Mucosa of descending colon (tissue), 3 donors: ENCODE results near the gene PHF21A. TPM values are rescaled to one million over a fixed set of nuclear protein-coding genes. Genes with fewer than 3 reads are reported as not detected.

ENCODE experiments used
- ATAC-seq: fragments of 200-7000 bp; cut with Tn5 transposase; one replicate; pipeline ENCODE4 v1.9.1; 2020; ENCODE audit warnings: mild to moderate bottlenecking, moderate library complexity
- DNase-seq, 3 donors: peaks; one replicate each; pipeline ENCODE4 v3.0.0-alpha.2; 2020
- H3K36me3 ChIP-seq: fragments of 200-600 bp; one replicate; pipeline ENCODE4 v1.8.0; 2021; ENCODE audit warnings: low read depth, mild to moderate bottlenecking
- H3K4me1 ChIP-seq: fragments of 200-600 bp; one replicate; pipeline ENCODE4 v1.8.0; 2021; ENCODE audit warnings: low read depth, mild to moderate bottlenecking
- H3K4me3 ChIP-seq: fragments of 200-600 bp; one replicate; pipeline ENCODE4 v1.8.0; 2021; ENCODE audit warnings: mild to moderate bottlenecking
- H3K9me3 ChIP-seq: fragments of 200-600 bp; one replicate; pipeline ENCODE4 v1.8.0; 2021; ENCODE audit warnings: mild to moderate bottlenecking
- intact Hi-C, 2 donors: fragments of 100-400 bp; cut with DNase I in 1 of 2; cut with micrococcal nuclease in 1 of 2; formaldehyde crosslinking; loops; one replicate each; pipeline versions ENCODE4 v1.11.0 to v1.11.1; 2022; cut with DNase I, micrococcal nuclease
- total RNA-seq, 3 donors: library from RNA; stranded (reverse); fragmentation: NEBNext Ultra II Directional in 2 of 3; extraction: Animal tissue kit (Norgen Biotek cat#: 25700) in 2 of 3; gene quantifications; one replicate each; pipeline versions ENCODE4 v1.2.1 to v1.2.4, GENCODE V29; 2021 to 2023
- TF ChIP-seq, protein P1 (sequence below): fragments of 200-600 bp; IDR thresholded peaks from one replicate; pipeline ENCODE4 v1.8.0; 2022; ENCODE audit warnings: antibody characterized with exemption, mild to moderate bottlenecking
- donor health status: DM: no; HTN: no; CAD: no; lungs with moderate emphysema.
- donor health status: DM: no; HTN: no; CAD: no.
- donor health status: DM: no; HTN: yes; CAD: no.

Gene PHF21A
- total RNA-seq, 3 donors from 2014 or later, result 20.3 to 78.1 (median 23.3) TPM

DNA sequence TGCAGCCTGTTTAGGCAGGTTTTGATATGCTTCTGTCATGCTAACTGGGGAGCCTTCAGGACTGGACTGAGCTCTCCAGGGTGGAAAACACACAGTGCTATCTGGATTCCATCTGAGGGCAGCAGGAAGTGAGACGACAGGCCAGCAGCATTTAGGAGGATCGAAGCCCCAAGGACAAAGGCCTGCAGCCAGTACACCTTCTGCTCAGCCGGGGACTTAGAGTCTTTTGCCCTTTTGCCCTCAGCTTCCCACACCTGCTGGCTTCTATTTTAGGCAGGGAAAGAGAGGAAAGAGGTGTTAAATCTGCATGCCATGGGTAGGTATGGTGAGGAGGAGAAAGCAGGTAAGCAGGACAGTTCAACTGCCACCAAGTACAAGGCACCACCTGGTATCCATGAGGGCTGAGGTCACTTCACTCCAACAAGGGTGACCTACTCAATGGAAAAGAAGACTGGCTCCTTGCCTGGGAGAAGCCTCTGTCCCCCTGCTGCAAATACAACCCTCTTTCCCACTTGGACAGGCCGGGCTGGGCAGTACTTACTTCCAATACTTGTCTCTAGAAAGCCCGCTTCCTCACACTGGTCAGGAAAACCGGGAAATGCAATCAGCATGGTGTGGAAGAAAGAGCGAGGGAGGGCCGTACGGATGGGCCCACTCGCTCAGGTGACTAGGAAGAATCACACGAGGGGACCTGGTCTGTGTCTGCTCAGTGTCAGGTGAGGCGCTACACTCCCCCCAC is 186.5 kb downstream of the PHF21A start:
- no peaks in the 10 kb centered on the region for H3K9me3 ChIP-seq
- TF ChIP-seq, protein P1, sequence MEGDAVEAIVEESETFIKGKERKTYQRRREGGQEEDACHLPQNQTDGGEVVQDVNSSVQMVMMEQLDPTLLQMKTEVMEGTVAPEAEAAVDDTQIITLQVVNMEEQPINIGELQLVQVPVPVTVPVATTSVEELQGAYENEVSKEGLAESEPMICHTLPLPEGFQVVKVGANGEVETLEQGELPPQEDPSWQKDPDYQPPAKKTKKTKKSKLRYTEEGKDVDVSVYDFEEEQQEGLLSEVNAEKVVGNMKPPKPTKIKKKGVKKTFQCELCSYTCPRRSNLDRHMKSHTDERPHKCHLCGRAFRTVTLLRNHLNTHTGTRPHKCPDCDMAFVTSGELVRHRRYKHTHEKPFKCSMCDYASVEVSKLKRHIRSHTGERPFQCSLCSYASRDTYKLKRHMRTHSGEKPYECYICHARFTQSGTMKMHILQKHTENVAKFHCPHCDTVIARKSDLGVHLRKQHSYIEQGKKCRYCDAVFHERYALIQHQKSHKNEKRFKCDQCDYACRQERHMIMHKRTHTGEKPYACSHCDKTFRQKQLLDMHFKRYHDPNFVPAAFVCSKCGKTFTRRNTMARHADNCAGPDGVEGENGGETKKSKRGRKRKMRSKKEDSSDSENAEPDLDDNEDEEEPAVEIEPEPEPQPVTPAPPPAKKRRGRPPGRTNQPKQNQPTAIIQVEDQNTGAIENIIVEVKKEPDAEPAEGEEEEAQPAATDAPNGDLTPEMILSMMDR, result no peak
- H3K36me3 ChIP-seq, result no peaks in the 10 kb centered on the region
- intact Hi-C loops, result no loop called here
- H3K4me3 ChIP-seq, result no peak overlapping the region
- DNase-seq, result no peak
- H3K4me1 ChIP-seq, result peaks cover 4% of the 10 kb centered on the region
- ATAC-seq, result no peak

DNA sequence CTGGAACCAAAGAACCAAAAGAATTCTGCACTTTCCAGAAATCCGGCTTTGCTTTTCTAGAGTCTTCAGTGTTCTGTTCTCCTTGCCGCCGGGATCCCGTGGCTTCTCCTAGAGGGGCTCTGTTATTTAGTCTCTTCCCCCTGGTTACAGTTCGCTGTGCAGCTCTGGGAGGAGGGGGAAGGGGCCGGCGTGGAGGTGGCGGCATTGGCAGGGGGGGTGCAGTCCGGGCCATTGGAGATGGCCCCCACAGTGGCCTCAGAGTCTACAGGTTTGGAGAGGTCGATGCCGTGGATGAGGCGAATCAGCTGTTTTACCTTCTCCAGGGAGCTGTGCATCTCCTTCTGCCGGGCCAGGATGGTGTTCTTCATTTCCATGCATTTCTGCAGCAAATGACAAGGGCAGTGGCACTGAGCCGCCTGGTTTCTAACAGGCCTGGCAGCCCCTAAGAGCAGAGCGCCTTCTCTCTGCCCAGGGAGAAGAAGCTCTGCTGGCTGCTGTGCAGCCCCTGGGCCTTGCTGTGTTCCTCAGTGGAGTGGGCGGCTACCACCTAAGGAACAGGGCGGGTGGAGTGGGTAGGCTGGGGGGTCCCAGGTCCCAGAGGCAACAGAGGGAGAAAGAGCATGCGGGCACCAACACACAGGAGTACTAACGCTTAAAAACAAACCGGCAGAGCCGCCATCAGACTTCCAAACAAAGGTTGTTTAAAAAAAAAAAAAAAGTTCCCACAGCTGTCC is 187.2 kb downstream of the PHF21A start:
- H3K36me3 ChIP-seq, result no peaks in the 10 kb centered on the region
- ATAC-seq (no peak), DNase-seq (no peak)
- H3K4me1 ChIP-seq, result peaks cover 6% of the 10 kb centered on the region
- intact Hi-C loops, result no loop called here
- TF ChIP-seq, protein P1, result no peak
- no peak overlapping the region for H3K4me3 ChIP-seq
- H3K9me3 ChIP-seq, result no peaks in the 10 kb centered on the region

DNA sequence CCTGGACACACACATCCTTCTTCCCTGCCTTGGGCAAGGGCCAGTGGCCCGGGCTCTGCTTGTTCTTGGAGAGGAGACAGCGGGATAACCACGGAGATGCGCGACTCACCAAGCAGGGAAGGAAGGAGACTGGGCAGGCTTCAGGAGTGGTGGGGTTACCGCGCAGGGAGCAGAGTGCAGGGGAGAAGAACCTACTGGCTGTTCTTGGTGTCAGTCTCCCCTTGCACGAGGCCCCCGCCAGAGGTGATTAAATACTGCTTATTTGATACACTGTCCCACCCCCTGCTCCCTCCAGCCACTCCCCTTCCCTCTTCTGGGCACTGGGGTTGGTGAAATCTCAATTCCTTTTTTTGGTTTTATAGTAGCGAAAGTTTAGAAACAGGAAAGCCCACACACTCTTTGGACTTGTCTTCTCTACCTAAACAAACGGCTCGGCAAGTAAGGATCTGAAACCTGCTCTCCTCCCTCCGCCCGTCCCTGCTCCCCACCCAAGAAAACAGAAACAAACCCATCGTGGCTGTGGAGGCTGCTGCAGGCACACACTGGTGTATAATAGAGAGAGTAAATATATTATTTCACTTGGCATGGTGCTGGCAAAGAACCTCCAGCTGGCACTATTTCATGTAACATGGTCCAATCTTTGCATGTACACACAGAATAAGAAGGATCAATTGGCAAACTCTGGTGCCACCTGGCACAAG is 188.0 kb downstream of the PHF21A start:
- intact Hi-C loops, result no loop called here
- TF ChIP-seq, protein P1, result no peak
- Histone ChIP-seq H3K4me3 (no peak overlapping the region), H3K9me3 (no peaks in the 10 kb centered on the region), H3K4me1 (peaks cover 6% of the 10 kb centered on the region), H3K36me3 (no peaks in the 10 kb centered on the region)
- ATAC-seq, result peak; percentile 19
- DNase-seq, result no peak

DNA sequence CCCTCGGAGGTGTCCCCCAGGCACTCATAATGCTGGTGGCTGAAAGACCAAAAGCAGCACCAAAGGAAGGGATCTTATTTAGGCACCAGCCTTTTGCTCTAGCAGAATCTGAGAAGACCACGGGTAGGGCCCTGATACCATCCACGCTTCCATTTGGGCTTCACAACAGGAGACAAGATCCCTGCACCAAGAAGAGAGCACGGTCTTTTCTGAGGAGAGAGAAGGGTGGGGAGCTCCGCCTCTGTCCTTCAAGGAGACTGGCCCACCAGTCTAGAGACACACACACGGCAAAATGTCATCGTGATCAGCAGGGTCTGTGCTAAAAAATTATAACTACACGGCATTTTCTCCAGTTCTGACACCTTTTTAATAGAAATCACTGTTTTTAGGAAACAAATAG is 189.0 kb downstream of the PHF21A start:
- peaks cover 6% of the 10 kb centered on the region for H3K4me1 ChIP-seq
- TF ChIP-seq, protein P1, result no peak
- DNase-seq (no peak), ATAC-seq (no peak)
- intact Hi-C loops, result no loop called here
- H3K9me3 ChIP-seq, result no peaks in the 10 kb centered on the region
- H3K4me3 ChIP-seq, result no peak overlapping the region
- H3K36me3 ChIP-seq, result no peaks in the 10 kb centered on the region

DNA sequence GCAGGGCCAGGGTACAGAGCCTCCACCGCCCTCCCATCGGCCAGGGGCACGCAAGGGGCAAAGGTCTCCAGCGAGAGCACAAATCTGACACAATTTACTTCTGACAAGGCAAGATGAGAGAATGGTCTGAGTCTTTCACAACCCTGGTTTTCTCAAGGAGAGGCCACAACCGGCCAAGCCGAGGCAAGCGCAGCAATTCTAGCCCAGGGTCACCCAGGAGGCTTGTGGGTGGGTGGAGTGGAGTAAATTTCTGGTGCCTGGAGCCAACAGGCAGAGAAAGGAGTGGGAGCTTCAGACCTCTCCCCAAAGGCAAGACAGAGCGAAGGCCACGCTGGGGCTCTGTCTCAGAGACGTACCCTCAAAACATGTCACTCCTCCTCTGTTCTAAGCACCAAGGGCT is 189.5 kb downstream of the PHF21A start:
- no peak for ATAC-seq
- intact Hi-C loops, result no loop called here
- H3K4me1 ChIP-seq, result peaks cover 6% of the 10 kb centered on the region
- H3K36me3 ChIP-seq, result no peaks in the 10 kb centered on the region
- TF ChIP-seq, protein P1, result no peak
- DNase-seq, result no peak
- H3K9me3 ChIP-seq, result no peaks in the 10 kb centered on the region
- H3K4me3 ChIP-seq, result no peak overlapping the region
